PC-9 (cell line): Measurements from ENCODE around the gene H6PD.

Source experiments
- CTCF ChIP-seq: fragments of 200-600 bp; sonication (generic); conservative IDR thresholded peaks from 2 replicates; pipeline ENCODE4 v1.6.1; 2017; ENCODE audit warnings: mixed run types, antibody characterized with exemption, mild to moderate bottlenecking, moderate library complexity
- EZH2 ChIP-seq: fragments of 200-600 bp; sonication (generic); IDR thresholded peaks from 2 replicates; pipeline ENCODE4 v1.8.0; 2017; ENCODE audit warnings: antibody characterized with exemption, low read depth

- TF ChIP-seq CTCF (no peak), EZH2 (no peak)
These were observed 31.4 kb downstream of the H6PD start for GRCh38 chr1:9265968-9266367.
